Vagina (tissue), 2 donors: Measurements from ENCODE around the gene SENP1.

Experiments
- POLR2A ChIP-seq, 2 donors: fragments of 450-650 bp; IDR thresholded peaks; one replicate each; pipeline ENCODE4 v1.6.1; 2017; ENCODE audit warnings: antibody characterized with exemption in 2 of 2, mild to moderate bottlenecking in 2 of 2, moderate library complexity in 2 of 2
- POLR2AphosphoS5 ChIP-seq, 2 donors: sonication (generic); formaldehyde crosslinking; IDR thresholded peaks; one replicate each; pipeline ENCODE4 v1.9.0; 2017; ENCODE audit warnings: antibody characterized with exemption in 2 of 2, mild to moderate bottlenecking in 2 of 2, low read depth in 1 of 2; ENCODE audit not compliant: insufficient read depth in 1 of 2
- TF ChIP-seq, protein P1 (sequence below), 3 experiments: fragments of 450-650 bp in 2 of 3; fragments of 200-600 bp in 1 of 3; sonication (generic) in 1 of 3; IDR thresholded peaks; one replicate each; pipeline ENCODE4 v1.5.1; 2017 to 2019; ENCODE audit warnings: antibody characterized with exemption in 3 of 3, mild to moderate bottlenecking in 2 of 3, moderate library complexity in 2 of 3

DNA sequence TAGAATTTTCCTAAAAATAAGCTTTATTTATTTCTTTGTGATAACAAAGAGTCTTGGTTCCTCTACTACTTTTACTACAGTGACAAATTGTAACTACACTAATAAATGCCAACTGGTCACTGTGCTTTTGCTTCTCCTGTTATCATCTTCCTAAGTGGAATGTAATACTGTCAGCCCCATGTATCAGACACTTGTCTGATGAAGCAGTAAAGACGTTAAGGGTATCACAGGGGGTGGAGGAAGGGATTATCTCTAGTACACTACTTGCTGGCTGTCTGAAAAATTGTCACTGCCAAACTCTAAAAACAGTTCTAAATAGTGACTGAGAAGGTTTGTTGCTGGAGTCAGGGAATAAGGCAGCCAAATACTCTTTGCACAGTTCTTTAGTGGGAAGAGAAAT lies 40.1 kb upstream of the SENP1 start:
- TF ChIP-seq, protein P1, sequence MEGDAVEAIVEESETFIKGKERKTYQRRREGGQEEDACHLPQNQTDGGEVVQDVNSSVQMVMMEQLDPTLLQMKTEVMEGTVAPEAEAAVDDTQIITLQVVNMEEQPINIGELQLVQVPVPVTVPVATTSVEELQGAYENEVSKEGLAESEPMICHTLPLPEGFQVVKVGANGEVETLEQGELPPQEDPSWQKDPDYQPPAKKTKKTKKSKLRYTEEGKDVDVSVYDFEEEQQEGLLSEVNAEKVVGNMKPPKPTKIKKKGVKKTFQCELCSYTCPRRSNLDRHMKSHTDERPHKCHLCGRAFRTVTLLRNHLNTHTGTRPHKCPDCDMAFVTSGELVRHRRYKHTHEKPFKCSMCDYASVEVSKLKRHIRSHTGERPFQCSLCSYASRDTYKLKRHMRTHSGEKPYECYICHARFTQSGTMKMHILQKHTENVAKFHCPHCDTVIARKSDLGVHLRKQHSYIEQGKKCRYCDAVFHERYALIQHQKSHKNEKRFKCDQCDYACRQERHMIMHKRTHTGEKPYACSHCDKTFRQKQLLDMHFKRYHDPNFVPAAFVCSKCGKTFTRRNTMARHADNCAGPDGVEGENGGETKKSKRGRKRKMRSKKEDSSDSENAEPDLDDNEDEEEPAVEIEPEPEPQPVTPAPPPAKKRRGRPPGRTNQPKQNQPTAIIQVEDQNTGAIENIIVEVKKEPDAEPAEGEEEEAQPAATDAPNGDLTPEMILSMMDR (IDR thresholded peaks at IDR 0.05), result no peak
- TF ChIP-seq POLR2AphosphoS5 (IDR thresholded peaks at IDR 0.05; ENCODE audit: insufficient read depth in 1 of 2, low read depth in 1 of 2) (no peak), POLR2A (IDR thresholded peaks at IDR 0.05) (no peak)
